NCI-H1930 (cell line): ENCODE results near the gene DIPK2A.

Experiments used
- DNase-seq, 2 experiments: peaks; one replicate each; lab custom pipeline; 2025; lab: John Stamatoyannopoulos, UW

DIPK2A gene

GRCh38 chr3:143971359-143972154 lies at the start of gene DIPK2A:
Gene DIPK2A, plus strand, starts transcription at chr3:143971823. Its CDS starts 510 bp downstream, at chr3:143972333.
- DNase-seq: peak; percentile 94 to 97

- no peak for DNase-seq
These were observed 46.9 kb upstream of the DIPK2A start for GRCh38 chr3:143924522-143925285.

- DNase-seq: no peak
These were observed 43.6 kb upstream of the DIPK2A start for GRCh38 chr3:143928056-143928455.

- no peak for DNase-seq
These were observed 42.9 kb upstream of the DIPK2A start for GRCh38 chr3:143928541-143929255.

GRCh38 chr3:143934791-143935190 lies 36.8 kb upstream of the DIPK2A start:
- DNase-seq: no peak

GRCh38 chr3:143935678-143936077 lies 35.9 kb upstream of the DIPK2A start:
- no peak for DNase-seq

DNA sequence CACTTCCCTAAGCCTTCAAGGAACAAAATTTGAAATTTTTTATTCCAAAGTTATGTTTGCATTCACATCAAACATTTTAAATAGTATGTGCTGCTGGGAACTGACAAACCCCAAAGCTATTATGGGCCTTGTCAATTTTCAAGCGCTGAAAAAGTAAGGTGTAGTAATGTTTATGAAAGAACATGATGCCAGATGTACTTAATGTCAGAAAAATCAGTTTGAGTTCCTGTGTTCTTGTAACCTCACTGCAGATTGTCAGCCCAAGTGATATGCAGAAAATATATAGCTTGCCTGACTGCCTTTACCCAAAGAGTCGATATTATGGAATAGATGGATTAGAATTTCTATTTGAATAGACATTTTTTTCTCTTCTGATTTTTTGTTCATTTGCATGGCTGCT lies 20.8 kb upstream of the DIPK2A start:
- DNase-seq: no peak

DNA sequence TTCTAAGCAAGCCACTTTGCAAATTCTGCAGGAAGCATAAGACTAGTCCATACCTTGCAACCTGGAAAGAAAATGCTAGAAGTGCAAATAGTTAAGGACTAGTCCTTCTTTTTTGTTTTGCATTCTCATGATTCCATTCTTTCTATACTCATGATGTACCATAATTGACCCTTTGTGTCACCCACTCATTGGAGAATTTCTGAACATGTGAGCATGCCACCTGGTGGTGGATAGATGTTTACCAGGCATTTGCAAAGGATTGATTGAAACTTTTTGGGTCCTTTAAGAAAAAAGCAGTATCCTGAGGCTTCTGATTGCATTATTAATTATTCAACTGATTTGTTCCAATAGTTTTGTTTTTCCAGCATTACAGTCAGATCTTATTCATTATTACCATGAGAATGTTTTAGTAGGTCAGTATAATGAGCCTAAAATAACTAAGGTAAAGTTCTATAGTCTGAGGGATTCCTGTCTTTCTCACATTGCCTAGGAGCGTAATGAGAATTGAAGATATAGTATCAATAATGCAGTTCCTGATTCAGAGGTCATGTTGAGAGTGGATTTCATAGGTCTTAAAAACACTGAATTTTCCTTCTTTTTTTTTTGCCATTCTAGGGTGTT lies 20.2 kb upstream of the DIPK2A start:
- no peak for DNase-seq

DNA sequence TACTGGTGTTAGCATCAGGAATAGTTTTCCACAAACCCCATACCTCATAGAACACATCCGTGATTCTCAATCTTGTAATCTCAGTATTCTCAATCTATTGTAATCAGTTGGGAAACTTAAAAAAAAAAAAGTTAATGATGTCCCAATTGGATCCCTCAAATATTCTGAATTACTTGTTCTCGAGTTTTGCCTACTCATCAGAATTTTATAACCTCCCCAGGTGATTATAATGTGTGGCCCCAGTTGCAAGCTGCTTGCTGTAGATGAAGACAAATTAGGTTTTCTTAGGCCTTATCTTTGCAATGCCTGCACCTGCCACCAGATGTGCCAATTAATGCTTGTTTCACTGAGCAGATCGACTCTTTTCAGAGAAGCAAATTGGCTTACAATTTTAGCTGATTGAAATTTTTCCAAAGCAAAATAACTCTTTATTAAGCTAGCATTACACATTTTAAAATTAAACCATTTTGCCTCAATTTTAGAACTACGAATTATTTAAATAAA lies 19.0 kb upstream of the DIPK2A start:
- DNase-seq: no peak

DNA sequence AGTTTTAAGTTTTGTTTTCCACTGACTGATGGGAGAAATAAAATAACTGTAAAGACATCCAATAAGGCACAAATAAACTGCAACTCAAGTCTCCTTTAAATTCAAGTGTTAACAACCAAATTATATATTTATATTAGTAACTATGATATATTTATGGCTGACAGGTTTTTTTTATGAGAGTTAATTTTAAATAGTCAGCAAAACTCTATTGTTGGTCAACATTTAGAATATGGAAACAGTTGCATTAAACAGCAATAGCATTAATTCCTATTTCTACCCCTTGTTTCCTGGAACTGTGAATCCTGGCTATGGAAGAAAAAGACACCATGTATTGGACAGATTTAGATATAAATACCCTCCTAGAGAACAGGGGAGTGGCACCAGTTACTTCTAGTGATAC lies 16.5 kb upstream of the DIPK2A start:
- no peak for DNase-seq

DNA sequence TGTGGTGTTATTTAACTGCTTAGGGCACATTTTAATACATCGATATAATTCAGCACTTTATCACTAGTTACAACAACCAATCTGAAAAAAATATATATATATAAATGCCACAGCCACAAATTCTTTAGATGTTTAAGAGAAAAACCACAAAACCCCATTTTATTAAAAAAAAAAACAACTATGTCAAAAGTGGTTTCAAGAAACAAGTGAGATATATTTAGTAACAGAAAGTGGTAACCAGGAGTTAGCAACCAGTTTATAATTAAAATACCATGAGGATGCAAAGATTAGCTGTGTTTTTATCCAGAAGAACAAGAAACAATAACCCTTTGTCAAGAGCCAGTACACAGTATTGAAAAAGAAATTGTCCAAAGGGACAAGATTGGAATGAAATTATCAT lies 14.8 kb upstream of the DIPK2A start:
- DNase-seq: no peak

GRCh38 chr3:143957453-143957852 lies 14.2 kb upstream of the DIPK2A start:
- no peak for DNase-seq

DNA sequence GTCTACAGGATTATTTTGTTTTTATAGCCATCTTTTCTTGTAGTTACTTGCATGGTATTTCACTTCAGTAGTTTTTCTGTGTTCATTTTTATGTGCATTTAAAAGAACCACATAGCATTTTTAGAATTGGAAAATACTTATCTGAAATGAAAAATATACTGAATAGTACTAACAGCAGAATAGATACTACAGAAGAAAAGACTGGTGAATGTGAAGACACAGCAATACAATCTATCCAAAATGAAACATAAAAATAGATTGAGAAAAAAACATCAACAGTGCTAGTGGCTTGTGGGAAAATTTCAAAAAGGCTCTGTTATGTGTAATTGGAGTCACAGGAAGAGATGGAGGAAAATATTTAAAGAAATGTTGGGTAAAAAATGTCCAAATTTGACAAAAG lies 12.7 kb upstream of the DIPK2A start:
- no peak for DNase-seq

- DNase-seq: no peak
These were observed 10.3 kb upstream of the DIPK2A start for GRCh38 chr3:143961342-143961741.

DNA sequence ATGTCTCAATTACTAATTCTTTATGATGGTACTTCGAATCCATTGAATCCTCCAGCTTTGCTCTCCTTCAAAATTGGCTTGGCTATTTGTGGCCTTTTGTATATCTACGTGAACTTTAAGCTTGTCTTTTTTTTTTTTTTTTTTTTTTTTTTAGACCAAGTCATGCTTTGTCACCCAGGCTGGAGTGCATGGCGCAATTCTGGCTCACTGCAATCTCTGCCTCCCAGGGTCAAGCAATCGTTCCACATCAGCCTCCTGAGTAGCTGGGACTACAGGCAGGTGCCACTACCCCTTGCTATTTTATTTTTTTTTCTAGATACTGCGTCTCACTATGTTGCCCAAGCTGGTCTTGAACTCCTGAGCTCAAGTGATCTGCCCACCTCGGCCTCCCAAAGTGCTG lies 7.7 kb upstream of the DIPK2A start:
- no peak for DNase-seq

DNA sequence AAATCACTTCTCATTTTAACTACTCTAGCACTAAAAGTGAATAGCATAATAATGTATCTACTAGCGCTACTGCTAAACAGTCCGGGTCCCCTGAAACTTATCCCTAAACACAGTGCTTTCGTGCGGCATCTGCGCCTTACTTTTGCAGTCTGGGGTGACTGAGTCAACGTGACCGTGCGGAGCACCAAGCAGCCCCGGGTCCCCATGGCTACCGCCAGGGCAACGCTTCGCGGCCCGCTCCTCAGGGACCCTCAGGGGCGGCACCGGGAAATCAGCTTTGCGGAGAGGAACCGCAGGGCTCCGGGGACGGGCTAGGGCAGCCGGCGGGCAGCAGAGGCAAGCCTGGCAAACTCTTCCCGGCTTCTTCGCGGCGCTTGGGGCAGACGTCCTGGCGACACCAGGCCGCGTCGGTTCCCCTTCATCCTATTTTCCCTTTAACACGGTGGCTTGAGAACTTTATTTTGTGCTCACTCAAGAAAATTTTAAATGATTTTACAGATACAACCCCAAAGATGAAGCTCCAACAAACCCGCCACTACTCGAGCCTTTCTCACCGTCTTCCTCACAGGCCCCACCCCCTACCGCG lies 757 bp upstream of the DIPK2A start:
- peak; percentile 38 to 39 for DNase-seq

DNA sequence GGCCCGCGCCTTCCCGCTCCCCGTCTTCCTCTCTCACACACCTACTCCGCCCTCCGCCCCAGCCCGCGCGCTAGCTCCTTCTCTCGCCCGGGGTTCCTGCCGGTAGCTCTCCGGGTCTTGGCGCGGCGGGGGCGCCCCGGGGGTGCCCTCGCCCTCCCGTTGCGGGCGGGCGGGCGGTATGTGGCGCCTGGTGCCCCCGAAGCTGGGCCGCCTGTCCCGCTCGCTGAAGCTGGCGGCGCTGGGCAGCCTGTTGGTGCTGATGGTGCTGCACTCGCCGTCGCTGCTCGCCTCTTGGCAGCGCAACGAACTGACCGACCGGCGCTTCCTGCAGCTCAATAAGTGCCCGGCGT lies 507 bp downstream of the DIPK2A start:
- DNase-seq: peak in 1 of 2 experiments; percentile 48

DNA sequence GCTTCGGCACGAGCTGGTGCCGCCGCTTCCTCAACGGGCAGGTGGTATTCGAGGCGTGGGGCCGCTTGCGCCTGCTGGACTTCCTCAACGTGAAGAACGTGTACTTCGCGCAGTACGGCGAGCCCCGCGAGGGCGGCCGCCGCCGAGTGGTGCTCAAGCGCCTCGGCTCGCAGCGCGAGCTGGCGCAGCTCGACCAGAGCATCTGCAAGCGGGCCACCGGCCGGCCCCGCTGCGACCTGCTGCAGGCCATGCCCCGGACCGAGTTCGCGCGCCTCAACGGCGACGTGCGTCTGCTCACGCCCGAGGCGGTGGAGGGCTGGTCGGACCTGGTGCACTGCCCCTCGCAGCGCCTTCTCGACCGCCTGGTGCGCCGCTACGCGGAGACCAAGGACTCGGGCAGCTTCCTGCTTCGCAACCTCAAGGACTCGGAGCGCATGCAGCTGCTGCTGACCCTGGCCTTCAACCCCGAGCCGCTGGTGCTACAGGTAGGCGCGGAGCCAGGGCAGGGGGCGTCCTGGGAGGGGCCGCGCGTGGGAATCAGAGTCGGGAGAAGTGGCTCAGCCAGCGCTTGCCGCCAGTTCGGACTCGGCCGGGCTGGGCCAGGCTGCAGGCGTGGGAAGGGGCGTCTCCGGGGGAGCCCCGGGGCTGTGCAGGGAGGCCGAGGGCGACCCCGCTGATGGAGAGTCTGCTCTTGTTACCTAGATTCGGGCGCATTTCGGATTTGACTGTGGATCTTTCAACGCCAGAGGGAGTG lies 1.1 kb downstream of the DIPK2A start:
- peak; percentile 42 to 49 for DNase-seq

- DNase-seq: peak in 1 of 2 experiments; percentile 5
These were observed 1.8 kb downstream of the DIPK2A start for GRCh38 chr3:143973259-143974021.
